Measurements from ENCODE around the gene TRIO.

The TRIO gene

GRCh38 chr5:14557791-14558415, 414.8 kb downstream of the TRIO start:
- no peak for DNase-seq (ENCODE audit: low read depth)
